GM21367 (cell line): ENCODE measurements around the gene SPAG17.

Experiments
- ATAC-seq: cut with Tn5 transposase; IDR thresholded peaks from one replicate; pipeline ENCODE4 v1.9.1; 2021; ENCODE audit not compliant: unreplicated experiment

SPAG17 gene

DNA sequence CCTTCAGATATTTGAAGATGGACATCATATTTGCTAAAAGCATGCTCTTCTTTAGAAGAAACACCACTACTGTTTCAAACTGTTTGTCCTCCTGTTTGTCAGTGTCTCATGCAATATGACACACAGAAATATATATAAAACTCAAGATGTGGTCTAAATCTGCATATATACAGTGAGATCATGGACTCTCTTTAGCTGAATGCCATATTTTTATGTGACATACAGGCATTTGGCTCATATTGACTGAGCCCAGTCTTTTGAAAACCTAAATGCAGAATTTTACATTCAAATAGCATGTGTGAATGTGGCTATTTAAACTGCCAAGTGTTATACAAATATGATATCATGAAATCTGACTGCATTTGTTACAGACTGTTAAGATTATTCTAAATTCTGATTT, 274.0 kb downstream of the SPAG17 start:
- no peak for ATAC-seq

- no peak for ATAC-seq
Measured at GRCh38 chr1:117905019-117905418, 280.0 kb downstream of the SPAG17 start.

DNA sequence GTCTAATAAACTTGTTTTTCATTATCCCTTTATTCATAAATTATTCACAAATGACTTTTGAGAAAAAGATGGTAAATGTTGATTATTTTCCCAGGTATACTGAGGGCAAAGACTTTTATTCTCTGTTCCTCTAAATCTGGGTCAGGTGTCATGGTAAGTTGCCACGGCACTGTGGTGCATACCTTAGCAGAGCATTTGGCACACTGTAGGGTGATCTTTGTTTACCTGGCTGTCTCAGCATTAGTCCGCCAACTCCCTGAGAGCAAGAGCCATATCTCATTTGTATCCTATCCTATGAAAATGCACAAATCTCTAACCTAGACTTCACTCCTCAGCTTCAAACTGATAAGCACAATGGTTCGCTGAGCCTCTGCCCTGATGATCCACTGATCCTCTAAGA, 280.5 kb downstream of the SPAG17 start:
- ATAC-seq = no peak
